Measurements from ENCODE around the gene VCX3B.

DNA sequence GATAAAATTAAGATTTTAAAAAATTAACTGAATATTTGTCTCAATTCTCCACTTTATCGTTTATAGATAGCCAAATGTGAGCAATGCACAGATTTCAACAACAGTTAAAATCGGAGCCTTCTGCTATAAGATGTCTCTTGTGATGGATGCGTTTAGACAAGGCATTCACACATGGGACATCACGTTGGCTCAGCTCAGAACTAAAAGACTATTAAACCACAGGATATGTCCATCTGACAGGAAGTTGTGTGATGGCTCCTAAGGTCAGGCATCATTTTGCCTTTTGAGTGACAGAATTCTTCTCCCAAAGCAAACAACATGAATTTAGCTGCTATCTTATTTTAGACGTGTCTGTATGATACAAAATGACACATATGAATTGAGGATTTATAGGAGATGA lies 17.3 kb upstream of the VCX3B start:
- no peak for TF ChIP-seq CTCF (IDR thresholded peaks at IDR 0.05)
- no peak for TF ChIP-seq POLR2A (IDR thresholded peaks at IDR 0.05)

Data from heart left ventricle (tissue), 13 donors.